Prostate gland (tissue), 2 donors: ENCODE results near the gene SEMA3A.

Experiments
- CTCF ChIP-seq, 4 experiments: fragments of 200-600 bp in 2 of 4; fragments of 450-650 bp in 2 of 4; sonication (generic) in 2 of 4; IDR thresholded peaks; 1 replicate in 3 of 4; 2 replicates in 1 of 4; pipeline ENCODE4 v1.5.1; 2016 to 2019; ENCODE audit warnings: antibody characterized with exemption in 4 of 4, mild to moderate bottlenecking in 2 of 4, moderate library complexity in 2 of 4
- POLR2A ChIP-seq: fragments of 450-650 bp; IDR thresholded peaks from one replicate; pipeline ENCODE4 v1.6.1; 2016; ENCODE audit warnings: antibody characterized with exemption, mild to moderate bottlenecking
- POLR2AphosphoS5 ChIP-seq: sonication (generic); formaldehyde crosslinking; IDR thresholded peaks from one replicate; pipeline ENCODE4 v1.6.1; 2017; ENCODE audit warnings: antibody characterized with exemption

- no peak for TF ChIP-seq POLR2A
- TF ChIP-seq CTCF (IDR thresholded peaks at IDR 0.05), result no peak
- TF ChIP-seq POLR2AphosphoS5, result no peak
Measured at GRCh38 chr7:83937930-83938329, 256.7 kb downstream of the SEMA3A start.
